GM12891 (cell line): ENCODE measurements around the gene SHROOM3.

Source experiments
- POLR2A ChIP-seq: IDR thresholded peaks from 2 replicates; pipeline ENCODE4 v1.6.1; 2011; ENCODE audit warnings: low read depth, low read length, control low read depth
- POLR2AphosphoS5 ChIP-seq: IDR thresholded peaks from 2 replicates; pipeline ENCODE4 v1.6.1; 2011; ENCODE audit warnings: low read depth, low read length, control low read depth
- POU2F2 ChIP-seq: IDR thresholded peaks from 2 replicates; pipeline ENCODE4 v1.6.1; 2011; ENCODE audit warnings: low read depth, mild to moderate bottlenecking, control low read depth, low read length, moderate library complexity
- SPI1 ChIP-seq: IDR thresholded peaks from 2 replicates; pipeline ENCODE4 v1.6.1; 2011; ENCODE audit warnings: low read depth, low read length, control low read depth
- TAF1 ChIP-seq: IDR thresholded peaks from 2 replicates; pipeline ENCODE4 v1.6.1; 2011; ENCODE audit warnings: low read depth, low read length, control low read depth

- TF ChIP-seq POLR2AphosphoS5, result no peak
- TF ChIP-seq POLR2A, result no peak
- no peak for TF ChIP-seq TAF1
- TF ChIP-seq SPI1, result no peak
- TF ChIP-seq POU2F2, result no peak
These were observed 282.4 kb downstream of the SHROOM3 start for GRCh38 chr4:76717431-76717830.
